OCI-LY7 (cell line): ENCODE results near the gene AKT3.

Experiments
- CTCF ChIP-seq: fragments of 200-600 bp; sonication (generic); conservative IDR thresholded peaks from 2 replicates; pipeline ENCODE4 v1.5.1; 2014; ENCODE audit warnings: mild to moderate bottlenecking, antibody characterized with exemption, low read length, moderate library complexity, mixed read lengths
- EZH2phosphoT487 ChIP-seq: fragments of 200-600 bp; sonication (generic); IDR thresholded peaks from 2 replicates; pipeline ENCODE4 v1.6.1; 2018; ENCODE audit warnings: low read depth, borderline replicate concordance, mild to moderate bottlenecking, mixed run types, antibody characterized with exemption, low read length, moderate library complexity, mixed read lengths

GRCh38 chr1:243507001-243507671, 342.9 kb downstream of the AKT3 start:
- TF ChIP-seq CTCF (no peak), EZH2phosphoT487 (no peak)
